A673 (cell line): ENCODE data around the gene MRPL33.

Experiments
- EZH2 ChIP-seq: fragments of 200-600 bp; sonication (generic); IDR thresholded peaks from 2 replicates; pipeline ENCODE4 v1.6.1; 2017; ENCODE audit warnings: borderline replicate concordance, low read depth, mild to moderate bottlenecking, mixed read lengths, antibody characterized with exemption, low read length; ENCODE audit not compliant: poor library complexity, severe bottlenecking
- TF ChIP-seq, protein P1 (sequence below): fragments of 300-800, 200-600 bp; sonication (generic); conservative IDR thresholded peaks from 2 replicates; pipeline ENCODE4 v1.5.1; 2017; ENCODE audit warnings: low read depth, mild to moderate bottlenecking, antibody characterized with exemption, low read length, moderate library complexity, mixed read lengths

DNA sequence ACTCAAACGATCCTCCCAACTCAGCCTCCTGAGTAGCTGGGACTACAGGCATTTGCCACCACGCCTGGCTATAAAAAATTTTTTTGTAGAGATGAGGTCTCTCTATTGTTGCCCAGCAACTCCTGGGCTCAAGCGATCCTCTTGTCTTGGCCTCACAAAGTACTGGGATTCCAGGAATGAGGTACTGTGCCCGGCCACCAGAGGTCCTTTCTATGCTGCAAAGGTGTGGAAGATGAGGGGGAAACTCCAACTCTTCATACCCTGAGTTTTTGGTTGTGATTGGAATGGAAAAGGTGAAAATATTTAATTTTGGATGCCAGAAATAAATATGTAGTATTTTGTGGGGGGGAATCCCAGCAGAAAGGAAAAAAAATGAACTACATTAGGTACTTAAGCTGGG, 36.0 kb downstream of the MRPL33 start:
- TF ChIP-seq, protein P1, sequence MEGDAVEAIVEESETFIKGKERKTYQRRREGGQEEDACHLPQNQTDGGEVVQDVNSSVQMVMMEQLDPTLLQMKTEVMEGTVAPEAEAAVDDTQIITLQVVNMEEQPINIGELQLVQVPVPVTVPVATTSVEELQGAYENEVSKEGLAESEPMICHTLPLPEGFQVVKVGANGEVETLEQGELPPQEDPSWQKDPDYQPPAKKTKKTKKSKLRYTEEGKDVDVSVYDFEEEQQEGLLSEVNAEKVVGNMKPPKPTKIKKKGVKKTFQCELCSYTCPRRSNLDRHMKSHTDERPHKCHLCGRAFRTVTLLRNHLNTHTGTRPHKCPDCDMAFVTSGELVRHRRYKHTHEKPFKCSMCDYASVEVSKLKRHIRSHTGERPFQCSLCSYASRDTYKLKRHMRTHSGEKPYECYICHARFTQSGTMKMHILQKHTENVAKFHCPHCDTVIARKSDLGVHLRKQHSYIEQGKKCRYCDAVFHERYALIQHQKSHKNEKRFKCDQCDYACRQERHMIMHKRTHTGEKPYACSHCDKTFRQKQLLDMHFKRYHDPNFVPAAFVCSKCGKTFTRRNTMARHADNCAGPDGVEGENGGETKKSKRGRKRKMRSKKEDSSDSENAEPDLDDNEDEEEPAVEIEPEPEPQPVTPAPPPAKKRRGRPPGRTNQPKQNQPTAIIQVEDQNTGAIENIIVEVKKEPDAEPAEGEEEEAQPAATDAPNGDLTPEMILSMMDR, result peak; percentile 65
- no peak for TF ChIP-seq EZH2
